Astrocyte of the spinal cord (primary cell): Measurements from ENCODE around the gene SFT2D2.

ENCODE experiments used
- DNase-seq: peaks from one replicate; pipeline ENCODE4 v3.0.0; 2011; ENCODE audit warnings: low read depth, low spot score
- H3K4me3 ChIP-seq: 2 replicates; pipeline ENCODE4 v1.5.1; 2011; ENCODE audit warnings: low read depth, mild to moderate bottlenecking, low read length, moderate library complexity
- CTCF ChIP-seq: IDR thresholded peaks from 2 replicates; pipeline ENCODE4 v1.5.1; 2012; ENCODE audit warnings: low read depth, mild to moderate bottlenecking, low read length, inconsistent platforms
- in situ Hi-C: cut with HindIII; loops from 2 replicates; pipeline ENCODE4 v1.10.0; 2017; ENCODE audit warnings: low sequenced_read_pairs

SFT2D2 gene

GRCh38 chr1:168234846-168235547 lies 9.2 kb downstream of the SFT2D2 start:
- TF ChIP-seq CTCF: peak; percentile 74
- peak; percentile 24 for DNase-seq
- in situ Hi-C loops: no loop called here
- no peak overlapping the region for H3K4me3 ChIP-seq

- no peak for DNase-seq
- in situ Hi-C loops: no loop called here
These were observed 9.7 kb downstream of the SFT2D2 start for GRCh38 chr1:168235548-168235885.

GRCh38 chr1:168235937-168236336 lies 10.1 kb downstream of the SFT2D2 start:
- H3K4me3 ChIP-seq: no peak overlapping the region
- DNase-seq: no peak
- TF ChIP-seq CTCF: no peak
- in situ Hi-C loops: no loop called here

More at GRCh38 chr1:168235548-168235885, 9.7 kb downstream of the SFT2D2 start:
- no peak for TF ChIP-seq CTCF
- no peak overlapping the region for H3K4me3 ChIP-seq

- in situ Hi-C loops: no loop called here
- TF ChIP-seq CTCF: no peak
- no peak for DNase-seq
- H3K4me3 ChIP-seq: no peak overlapping the region
These were observed 11.2 kb downstream of the SFT2D2 start for GRCh38 chr1:168236836-168237611.

- in situ Hi-C loops: no loop called here
- no peak overlapping the region for H3K4me3 ChIP-seq
- DNase-seq: no peak
- TF ChIP-seq CTCF: no peak
These were observed 17.4 kb downstream of the SFT2D2 start for GRCh38 chr1:168243198-168243597.

- DNase-seq: peak; percentile 47
- TF ChIP-seq CTCF: no peak
These were observed 17.9 kb downstream of the SFT2D2 start for GRCh38 chr1:168243636-168244212.

More at GRCh38 chr1:168243636-168244212, 17.9 kb downstream of the SFT2D2 start:
- H3K4me3 ChIP-seq: no peak overlapping the region
- in situ Hi-C loops: no loop called here
